NT2/D1 (cell line): ENCODE results near the gene BCAS3.

ENCODE experiments used
- DNase-seq: peaks from one replicate; pipeline ENCODE4 v3.0.0-alpha.2; 2011; ENCODE audit warnings: low read depth, low spot score
- H3K27me3 ChIP-seq: 2 replicates; pipeline ENCODE4 v1.6.0; 2011; ENCODE audit warnings: mild to moderate bottlenecking; ENCODE audit not compliant: insufficient read length, insufficient read depth
- H3K36me3 ChIP-seq: 2 replicates; pipeline ENCODE4 v1.6.1; 2011; ENCODE audit warnings: mild to moderate bottlenecking, low read length, mixed read lengths; ENCODE audit not compliant: insufficient read depth, insufficient read length
- H3K4me1 ChIP-seq: 2 replicates; pipeline ENCODE4 v1.5.1; 2011; ENCODE audit not compliant: insufficient read depth, insufficient read length
- H3K4me3 ChIP-seq: 2 replicates; pipeline ENCODE4 v1.5.1; 2011; ENCODE audit warnings: low read depth; ENCODE audit not compliant: insufficient read length
- H3K9ac ChIP-seq: 2 replicates; pipeline ENCODE4 v1.6.0; 2011; ENCODE audit warnings: low read depth; ENCODE audit not compliant: insufficient read length
- H3K9me3 ChIP-seq: 2 replicates; pipeline ENCODE4 v1.5.1; 2011; ENCODE audit warnings: mild to moderate bottlenecking, low read length; ENCODE audit not compliant: insufficient read depth
- SUZ12 ChIP-seq: IDR thresholded peaks from 2 replicates; pipeline ENCODE4 v1.6.1; 2011; ENCODE audit not compliant: insufficient read length, insufficient read depth; ENCODE audit errors: extremely low read depth
- YY1 ChIP-seq: IDR thresholded peaks from 2 replicates; pipeline ENCODE4 v1.6.1; 2011; ENCODE audit not compliant: insufficient read length, insufficient read depth
- ZNF274 ChIP-seq: IDR thresholded peaks from 2 replicates; pipeline ENCODE4 v1.6.1; 2011; ENCODE audit warnings: mild to moderate bottlenecking, low read depth, low read length

The BCAS3 gene

DNA sequence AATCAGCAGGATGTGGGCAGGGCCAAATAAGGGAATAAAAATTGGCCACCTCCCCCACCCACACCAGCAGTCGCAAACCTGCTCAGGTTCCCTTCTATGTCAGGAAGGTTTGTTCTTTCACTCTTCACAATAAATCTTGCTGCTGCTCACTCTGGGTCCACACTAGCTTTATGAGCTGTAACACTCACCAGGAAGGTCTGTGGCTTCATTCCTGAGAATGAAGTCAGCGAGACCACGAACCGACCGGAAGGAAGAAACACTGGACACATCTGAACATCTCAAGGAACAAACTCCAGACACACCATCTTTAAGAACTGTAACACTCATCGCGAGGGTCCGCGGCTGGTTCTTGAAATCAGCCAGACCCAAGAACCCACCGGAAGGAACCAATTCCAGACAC is 606.5 kb downstream of the BCAS3 start:
- Histone ChIP-seq H3K4me3 (no peak overlapping the region), H3K4me1 (peaks cover 8% of the 10 kb centered on the region), H3K27me3 (no peaks in the 10 kb centered on the region), H3K9me3 (peaks cover 7% of the 10 kb centered on the region), H3K36me3 (no peaks in the 10 kb centered on the region), H3K9ac (no peak overlapping the region)
- DNase-seq = no peak
- no peak for TF ChIP-seq YY1
- TF ChIP-seq SUZ12 = no peak
- no peak for TF ChIP-seq ZNF274

GRCh38 chr17:61284746-61285145 is 607.1 kb downstream of the BCAS3 start:
- H3K4me3 ChIP-seq = no peak overlapping the region
- H3K9me3 ChIP-seq = peaks cover 7% of the 10 kb centered on the region
- peaks cover 8% of the 10 kb centered on the region for H3K4me1 ChIP-seq
- no peak overlapping the region for H3K9ac ChIP-seq
- no peak for TF ChIP-seq ZNF274
- TF ChIP-seq SUZ12 = no peak
- no peak for TF ChIP-seq YY1
- H3K36me3 ChIP-seq = no peaks in the 10 kb centered on the region
- DNase-seq = no peak
- no peaks in the 10 kb centered on the region for H3K27me3 ChIP-seq

DNA sequence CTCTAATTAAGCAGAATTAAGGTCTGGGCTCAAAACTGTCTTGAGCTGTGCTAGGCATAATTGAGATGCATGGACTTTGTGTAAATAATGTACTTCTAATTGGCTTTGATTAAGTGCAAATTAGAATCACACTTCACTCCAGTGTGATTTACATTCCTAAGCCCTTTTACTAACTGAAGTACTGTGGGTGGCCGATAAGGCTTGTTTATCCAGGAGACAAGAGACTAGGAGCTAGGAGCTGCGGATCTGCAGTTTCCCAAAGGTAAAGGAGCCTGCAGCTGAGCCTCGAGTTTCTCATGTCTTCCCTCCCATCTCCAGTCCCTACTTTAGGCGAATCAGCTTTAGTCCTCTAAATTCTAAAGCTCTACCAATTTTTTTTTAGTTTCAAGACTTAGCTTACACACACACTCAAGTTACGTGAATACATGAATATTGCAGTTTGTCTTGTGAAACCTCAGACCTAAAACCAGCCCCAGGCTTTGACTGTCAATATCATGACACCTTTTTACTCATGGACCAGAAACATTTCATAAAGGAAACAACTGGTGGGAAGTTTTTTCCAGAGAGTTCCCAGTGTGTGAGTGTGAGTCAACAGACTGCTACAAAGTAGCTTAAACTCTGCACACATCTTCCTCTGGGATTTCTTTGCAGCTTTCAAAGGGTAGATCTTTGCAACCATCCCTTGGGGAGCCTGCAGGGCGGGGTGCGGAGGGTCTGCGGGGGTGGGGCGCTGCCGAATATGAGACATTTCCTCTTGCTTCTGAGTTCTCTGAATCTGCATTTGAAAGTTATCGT is 608.1 kb downstream of the BCAS3 start:
- peak; percentile 48 for DNase-seq
- Histone ChIP-seq H3K36me3 (no peaks in the 10 kb centered on the region), H3K9ac (no peak overlapping the region), H3K4me3 (no peak overlapping the region), H3K4me1 (peaks cover 8% of the 10 kb centered on the region), H3K9me3 (peaks cover 7% of the 10 kb centered on the region), H3K27me3 (no peaks in the 10 kb centered on the region)
- TF ChIP-seq SUZ12 (no peak), YY1 (no peak), ZNF274 (no peak)

GRCh38 chr17:61286449-61286848 is 608.8 kb downstream of the BCAS3 start:
- Histone ChIP-seq H3K9ac (no peak overlapping the region), H3K9me3 (peaks cover 7% of the 10 kb centered on the region), H3K27me3 (no peaks in the 10 kb centered on the region), H3K4me3 (no peak overlapping the region), H3K4me1 (peaks cover 8% of the 10 kb centered on the region), H3K36me3 (no peaks in the 10 kb centered on the region)
- no peak for TF ChIP-seq SUZ12
- no peak for TF ChIP-seq ZNF274
- no peak for TF ChIP-seq YY1
- DNase-seq = no peak

- H3K4me3 ChIP-seq = no peak overlapping the region
- H3K36me3 ChIP-seq = no peaks in the 10 kb centered on the region
- H3K9me3 ChIP-seq = no peaks in the 10 kb centered on the region
- TF ChIP-seq SUZ12 = no peak
- no peak for TF ChIP-seq ZNF274
- TF ChIP-seq YY1 = no peak
- no peaks in the 10 kb centered on the region for H3K27me3 ChIP-seq
- no peak for DNase-seq
- peaks cover 8% of the 10 kb centered on the region for H3K4me1 ChIP-seq
- H3K9ac ChIP-seq = no peak overlapping the region
Measured at GRCh38 chr17:61289408-61290385, 612.0 kb downstream of the BCAS3 start.

- TF ChIP-seq YY1 (no peak), ZNF274 (no peak), SUZ12 (no peak)
- Histone ChIP-seq H3K9me3 (no peaks in the 10 kb centered on the region), H3K9ac (no peak overlapping the region), H3K4me1 (peaks cover under 1% of the 10 kb centered on the region), H3K4me3 (no peak overlapping the region), H3K36me3 (no peaks in the 10 kb centered on the region), H3K27me3 (no peaks in the 10 kb centered on the region)
- no peak for DNase-seq
Measured at GRCh38 chr17:61291451-61292285, 614.0 kb downstream of the BCAS3 start.
